ENCODE results near the gene RBKS. TPM values are rescaled to one million over a fixed set of nuclear protein-coding genes. Genes with fewer than 3 reads are reported as not detected.
"Not testable (repeated sequence)": the region's sequence is repeated elsewhere in the genome, so short reads cannot be mapped to it uniquely, and the experiment has no call there.

RBKS gene
- total RNA-seq, 1 experiment from 2014 or later, result 9.2 TPM

- CTCF ChIA-PET, result interaction anchor here (0.6 to 3.6 kb wide), 16 partner anchors 15 to 698 kb away, joined by 3 to 32 read pairs (median 3); no protein-coding TSS in a partner anchor
- H3K36me3 Mint-ChIP-seq (ENCODE audit: insufficient read depth, unreplicated experiment), result peaks cover 5% of the 10 kb centered on the region
- H3K27ac Mint-ChIP-seq (ENCODE audit: low read depth, unreplicated experiment), result no peak overlapping the region
- H3K4me1 Mint-ChIP-seq (ENCODE audit: insufficient read depth, unreplicated experiment), result peaks cover 42% of the 10 kb centered on the region
- H3K4me3 Mint-ChIP-seq (ENCODE audit: unreplicated experiment), result no peak overlapping the region
- no TSS peak for BruUV-seq (replicated peaks)
- POLR2A ChIA-PET, result interaction anchor here (0.6 to 2.0 kb wide), 10 partner anchors 18 to 642 kb away, joined by 3 to 12 read pairs (median 4); partner anchors contain the start of genes FOSL2 and MRPL33
- H3K9me3 Mint-ChIP-seq (ENCODE audit: unreplicated experiment), result no peaks in the 10 kb centered on the region
- no peak for DNase-seq (ENCODE audit: unreplicated experiment)
- TF ChIP-seq, protein P1, sequence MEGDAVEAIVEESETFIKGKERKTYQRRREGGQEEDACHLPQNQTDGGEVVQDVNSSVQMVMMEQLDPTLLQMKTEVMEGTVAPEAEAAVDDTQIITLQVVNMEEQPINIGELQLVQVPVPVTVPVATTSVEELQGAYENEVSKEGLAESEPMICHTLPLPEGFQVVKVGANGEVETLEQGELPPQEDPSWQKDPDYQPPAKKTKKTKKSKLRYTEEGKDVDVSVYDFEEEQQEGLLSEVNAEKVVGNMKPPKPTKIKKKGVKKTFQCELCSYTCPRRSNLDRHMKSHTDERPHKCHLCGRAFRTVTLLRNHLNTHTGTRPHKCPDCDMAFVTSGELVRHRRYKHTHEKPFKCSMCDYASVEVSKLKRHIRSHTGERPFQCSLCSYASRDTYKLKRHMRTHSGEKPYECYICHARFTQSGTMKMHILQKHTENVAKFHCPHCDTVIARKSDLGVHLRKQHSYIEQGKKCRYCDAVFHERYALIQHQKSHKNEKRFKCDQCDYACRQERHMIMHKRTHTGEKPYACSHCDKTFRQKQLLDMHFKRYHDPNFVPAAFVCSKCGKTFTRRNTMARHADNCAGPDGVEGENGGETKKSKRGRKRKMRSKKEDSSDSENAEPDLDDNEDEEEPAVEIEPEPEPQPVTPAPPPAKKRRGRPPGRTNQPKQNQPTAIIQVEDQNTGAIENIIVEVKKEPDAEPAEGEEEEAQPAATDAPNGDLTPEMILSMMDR (IDR thresholded peaks at IDR 0.05; ENCODE audit: unreplicated experiment), result no peak
- no peaks in the 10 kb centered on the region for H3K27me3 Mint-ChIP-seq (ENCODE audit: insufficient read depth, unreplicated experiment)
- intact Hi-C loops (cut with micrococcal nuclease), result loop anchor here (1.0 to 10.0 kb wide), 4 partner anchors 199 to 697 kb away; no protein-coding TSS in a partner anchor
Measured at GRCh38 chr2:27754831-27755230, 135.4 kb downstream of the RBKS start.

GRCh38 chr2:27754138-27754588, 136.0 kb downstream of the RBKS start:
- Mint-ChIP-seq H3K36me3 (ENCODE audit: insufficient read depth, unreplicated experiment) (peaks cover 5% of the 10 kb centered on the region), H3K27me3 (ENCODE audit: insufficient read depth, unreplicated experiment) (no peaks in the 10 kb centered on the region), H3K27ac (ENCODE audit: low read depth, unreplicated experiment) (no peak overlapping the region), H3K9me3 (ENCODE audit: unreplicated experiment) (peaks cover 1% of the 10 kb centered on the region), H3K4me1 (ENCODE audit: insufficient read depth, unreplicated experiment) (peaks cover 42% of the 10 kb centered on the region), H3K4me3 (ENCODE audit: unreplicated experiment) (peak overlapping the region; percentile 31)
- no TSS peak for BruUV-seq (replicated peaks)
- intact Hi-C loops (cut with micrococcal nuclease), result loop anchor here (1.0 to 10.0 kb wide), 4 partner anchors 200 to 698 kb away; no protein-coding TSS in a partner anchor
- ChIA-PET CTCF (interaction anchor here (0.6 to 3.6 kb wide), 22 partner anchors 10 to 661 kb away, joined by 3 to 32 read pairs (median 4); no protein-coding TSS in a partner anchor), POLR2A (interaction anchor here (0.6 to 2.0 kb wide), 14 partner anchors 19 to 812 kb away, joined by 3 to 12 read pairs (median 4); partner anchors contain the start of genes FOSL2 and MRPL33)
- TF ChIP-seq, protein P1 (IDR thresholded peaks at IDR 0.05; ENCODE audit: unreplicated experiment), result peak; percentile 95
- DNase-seq (ENCODE audit: unreplicated experiment), result peak; percentile 82

GRCh38 chr2:27752551-27753237, 137.5 kb downstream of the RBKS start:
- Mint-ChIP-seq H3K36me3 (ENCODE audit: insufficient read depth, unreplicated experiment) (peaks cover 5% of the 10 kb centered on the region), H3K4me1 (ENCODE audit: insufficient read depth, unreplicated experiment) (peaks cover 42% of the 10 kb centered on the region), H3K4me3 (ENCODE audit: unreplicated experiment) (peak overlapping the region; percentile 41), H3K27me3 (ENCODE audit: insufficient read depth, unreplicated experiment) (no peaks in the 10 kb centered on the region), H3K27ac (ENCODE audit: low read depth, unreplicated experiment) (peak overlapping the region; percentile 17), H3K9me3 (ENCODE audit: unreplicated experiment) (peaks cover 10% of the 10 kb centered on the region)
- TF ChIP-seq, protein P1 (IDR thresholded peaks at IDR 0.05; ENCODE audit: unreplicated experiment), result no peak
- DNase-seq (ENCODE audit: unreplicated experiment), result peak; percentile 66
- intact Hi-C loops (cut with micrococcal nuclease), result loop anchor here (1.0 to 10.0 kb wide), 2 partner anchors 49 to 522 kb away; no protein-coding TSS in a partner anchor
- ChIA-PET CTCF (interaction anchor here (0.6 to 3.6 kb wide), 10 partner anchors 9 to 814 kb away, joined by 3 to 32 read pairs (median 6); no protein-coding TSS in a partner anchor), POLR2A (interaction anchor here (0.6 to 2.0 kb wide), 11 partner anchors 19 to 694 kb away, joined by 3 to 7 read pairs (median 4); partner anchors contain the start of gene FOSL2)
- BruUV-seq (replicated peaks), result TSS peak; percentile 54

DNA sequence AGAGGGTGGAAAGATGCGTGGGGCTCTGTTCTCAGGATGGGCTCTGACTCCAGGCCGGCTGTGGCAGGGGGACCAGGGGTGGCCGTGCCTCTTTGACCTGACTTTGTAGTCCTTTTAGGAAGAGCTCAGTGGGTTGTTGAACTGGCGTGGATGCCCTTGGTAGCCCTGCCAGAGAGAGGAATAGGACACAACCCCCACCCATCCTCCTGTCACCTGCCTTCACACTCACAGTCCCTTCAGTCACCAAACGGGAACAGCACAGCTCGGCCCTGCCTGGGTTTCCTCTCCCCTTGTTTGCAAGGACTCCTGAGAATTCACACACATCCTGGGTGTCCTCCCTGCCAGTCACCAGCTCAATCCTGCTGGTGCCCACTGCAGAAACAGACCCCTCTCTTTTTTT, 138.8 kb downstream of the RBKS start:
- ChIA-PET CTCF (interaction anchor here (0.7 to 0.9 kb wide), 2 partner anchors 13 to 28 kb away, joined by 3 read pairs; no protein-coding TSS in a partner anchor), POLR2A (interaction anchor here (1.5 kb wide), 1 partner anchor 38 kb away, joined by 5 read pairs; no protein-coding TSS in a partner anchor)
- H3K36me3 Mint-ChIP-seq (ENCODE audit: insufficient read depth, unreplicated experiment), result peaks cover 5% of the 10 kb centered on the region
- DNase-seq (ENCODE audit: unreplicated experiment), result no peak
- TF ChIP-seq, protein P1 (IDR thresholded peaks at IDR 0.05; ENCODE audit: unreplicated experiment), result no peak
- no peaks in the 10 kb centered on the region for H3K27me3 Mint-ChIP-seq (ENCODE audit: insufficient read depth, unreplicated experiment)
- H3K9me3 Mint-ChIP-seq (ENCODE audit: unreplicated experiment), result peaks cover 10% of the 10 kb centered on the region
- H3K4me3 Mint-ChIP-seq (ENCODE audit: unreplicated experiment), result no peak overlapping the region
- H3K4me1 Mint-ChIP-seq (ENCODE audit: insufficient read depth, unreplicated experiment), result peaks cover 32% of the 10 kb centered on the region
- BruUV-seq (replicated peaks), result no TSS peak
- H3K27ac Mint-ChIP-seq (ENCODE audit: low read depth, unreplicated experiment), result no peak overlapping the region
- intact Hi-C loops (cut with micrococcal nuclease), result loop anchor here (10.0 kb wide), 1 partner anchor 523 kb away; no protein-coding TSS in a partner anchor

- H3K36me3 Mint-ChIP-seq (ENCODE audit: insufficient read depth, unreplicated experiment); H3K4me3 Mint-ChIP-seq (ENCODE audit: unreplicated experiment); H3K27me3 Mint-ChIP-seq (ENCODE audit: insufficient read depth, unreplicated experiment); intact Hi-C loops (cut with micrococcal nuclease); BruUV-seq (replicated peaks); H3K27ac Mint-ChIP-seq (ENCODE audit: low read depth, unreplicated experiment); DNase-seq (ENCODE audit: unreplicated experiment); CTCF ChIA-PET: not testable (repeated sequence)
- Mint-ChIP-seq H3K4me1 (ENCODE audit: insufficient read depth, unreplicated experiment) (peaks cover 21% of the 10 kb centered on the region), H3K9me3 (ENCODE audit: unreplicated experiment) (peaks cover 29% of the 10 kb centered on the region)
- POLR2A ChIA-PET, result interaction anchor here (1.0 kb wide), 1 partner anchor 44 kb away, joined by 3 read pairs; no protein-coding TSS in a partner anchor
Measured at GRCh38 chr2:27748803-27749554, 141.2 kb downstream of the RBKS start.

Data from MCF 10A (cell line).